Activated CD4-positive, CD25-positive, alpha-beta regulatory T cell treated with anti-CD3 and anti-CD28 coated beads, Interleukin-2, amount 50 U/mL, for 16 hours (primary cell): ENCODE results near the gene SPATA25.
"Not testable (repeated sequence)": the region's sequence is repeated elsewhere in the genome, so short reads cannot be mapped to it uniquely, and the experiment has no call there.

Experiments
- DNase-seq: peaks from one replicate; pipeline ENCODE4 v3.0.0-alpha.2; 2020; ENCODE audit warnings: low read depth, low spot score

The SPATA25 gene

DNA sequence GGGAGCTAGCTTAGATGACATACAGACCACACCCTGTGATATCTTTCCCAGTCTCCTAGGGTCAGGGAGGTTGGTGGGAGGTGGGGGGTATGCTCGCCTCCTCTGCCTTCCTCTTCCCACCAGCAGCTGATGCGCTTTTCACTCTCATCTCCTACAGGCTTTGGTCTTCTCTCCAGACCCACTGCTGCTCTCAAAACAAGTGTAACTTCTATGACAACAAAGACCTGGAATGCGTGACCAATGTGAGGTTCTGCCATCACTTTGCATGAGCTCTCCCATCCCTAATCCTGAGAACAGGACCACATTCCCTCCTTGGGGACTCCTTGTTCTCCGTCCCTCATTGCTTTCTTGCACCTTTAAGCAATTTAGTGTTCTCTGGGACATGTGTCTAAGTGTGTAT lies 6.4 kb upstream of the SPATA25 start:
- no peak for DNase-seq

DNA sequence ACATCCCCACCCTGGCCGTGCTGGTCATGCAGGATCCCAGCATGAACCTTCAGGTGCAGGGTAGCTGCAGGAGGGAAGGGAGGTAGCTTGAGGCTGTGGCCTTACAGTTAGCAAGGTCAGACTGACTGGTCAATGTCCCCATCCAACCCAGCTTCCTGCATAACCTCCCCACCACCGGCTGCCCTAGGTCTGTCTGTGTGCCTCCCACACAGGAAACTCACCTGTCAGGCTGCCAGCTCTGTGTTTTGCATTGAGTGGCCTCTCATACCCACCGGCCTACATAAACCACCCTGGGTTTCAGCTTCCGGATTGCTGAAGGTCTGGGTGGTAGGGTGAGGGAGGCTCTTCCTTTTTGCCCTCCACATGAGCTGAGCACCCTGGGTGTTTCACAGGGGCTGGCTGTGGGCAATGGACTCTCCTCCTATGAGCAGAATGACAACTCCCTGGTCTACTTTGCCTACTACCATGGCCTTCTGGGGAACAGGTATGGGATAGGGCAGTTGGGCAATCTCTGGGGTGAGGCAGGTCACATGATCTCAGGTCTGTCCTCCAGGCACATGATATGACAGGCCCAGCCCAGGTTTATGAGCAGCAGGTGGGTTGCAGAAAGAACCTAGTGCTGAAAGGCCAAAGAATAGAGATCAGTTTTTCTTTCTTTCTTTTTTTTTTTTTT lies 5.5 kb upstream of the SPATA25 start:
- no peak for DNase-seq

DNA sequence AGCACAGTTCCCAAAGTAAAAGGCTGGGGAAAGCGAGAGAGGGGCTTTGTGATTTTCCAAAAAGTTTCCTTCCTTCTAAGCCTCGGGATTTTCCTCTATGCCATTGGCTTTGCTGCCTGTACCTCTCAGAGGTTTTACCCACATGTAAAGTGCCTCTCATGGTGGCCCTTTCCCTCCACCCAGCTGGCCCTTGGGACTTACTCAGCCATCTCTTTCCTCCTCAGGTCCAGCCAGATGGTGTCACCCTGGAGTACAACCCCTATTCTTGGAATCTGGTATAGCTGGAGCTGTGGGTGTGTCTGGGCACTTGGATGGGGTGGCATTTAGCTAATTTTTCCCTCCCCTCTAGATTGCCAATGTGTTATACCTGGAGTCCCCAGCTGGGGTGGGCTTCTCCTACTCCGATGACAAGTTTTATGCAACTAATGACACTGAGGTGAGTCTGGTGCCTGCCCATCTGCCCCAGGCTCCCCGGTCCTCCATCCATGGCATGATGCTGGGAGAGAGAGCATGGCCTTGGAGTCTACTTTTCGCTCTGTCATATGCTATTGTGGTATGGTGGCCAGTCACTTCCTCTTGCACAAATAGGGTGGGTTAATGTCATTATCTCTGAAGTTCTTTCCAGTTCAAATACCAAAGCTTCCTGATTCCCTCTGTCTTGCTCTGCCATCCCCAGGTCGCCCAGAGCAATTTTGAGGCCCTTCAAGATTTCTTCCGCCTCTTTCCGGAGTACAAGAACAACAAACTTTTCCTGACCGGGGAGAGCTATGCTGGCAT lies 4.8 kb upstream of the SPATA25 start:
- no peak for DNase-seq

DNA sequence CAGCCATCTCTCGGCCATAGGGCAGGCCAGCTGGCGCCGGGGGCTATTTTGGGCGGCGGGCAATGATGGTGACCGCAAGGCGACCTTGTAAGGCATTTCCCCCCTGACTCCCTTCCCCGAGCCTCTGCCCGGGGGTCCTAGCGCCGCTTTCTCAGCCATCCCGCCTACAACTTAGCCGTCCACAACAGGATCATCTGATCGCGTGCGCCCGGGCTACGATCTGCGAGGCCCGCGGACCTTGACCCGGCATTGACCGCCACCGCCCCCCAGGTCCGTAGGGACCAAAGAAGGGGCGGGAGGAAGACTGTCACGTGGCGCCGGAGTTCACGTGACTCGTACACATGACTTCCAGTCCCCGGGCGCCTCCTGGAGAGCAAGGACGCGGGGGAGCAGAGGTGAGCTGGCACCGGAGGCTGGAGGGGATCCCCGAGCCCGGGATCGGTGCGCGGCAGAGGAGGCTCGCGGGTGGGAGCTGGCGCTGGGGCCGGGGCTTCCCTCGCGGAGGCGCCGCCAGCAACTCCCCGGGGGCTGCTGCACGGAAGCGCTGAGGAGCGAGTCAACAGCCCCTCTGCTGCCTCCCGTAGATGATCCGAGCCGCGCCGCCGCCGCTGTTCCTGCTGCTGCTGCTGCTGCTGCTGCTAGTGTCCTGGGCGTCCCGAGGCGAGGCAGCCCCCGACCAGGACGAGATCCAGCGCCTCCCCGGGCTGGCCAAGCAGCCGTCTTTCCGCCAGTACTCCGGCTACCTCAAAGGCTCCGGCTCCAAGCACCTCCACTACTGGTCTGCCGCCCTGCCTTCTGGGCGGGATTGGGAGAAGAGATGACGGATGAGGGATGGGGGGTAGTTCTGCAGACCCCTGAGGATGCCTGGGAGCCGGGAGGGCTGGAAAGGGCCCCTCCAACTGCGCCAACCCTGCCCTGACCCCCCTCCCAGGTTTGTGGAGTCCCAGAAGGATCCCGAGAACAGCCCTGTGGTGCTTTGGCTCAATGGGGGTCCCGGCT lies 3.9 kb upstream of the SPATA25 start, which contains the start of the genes CTSA and NEURL2:
CTSA (plus strand) TSS at position 351 of the 999 bp plus-strand sequence; CDS start at position 585, 234 bp downstream.
NEURL2 (minus strand) TSS at position 224 of the 999 bp plus-strand sequence; CDS start at position 7, 217 bp downstream.
- peak; percentile 65 for DNase-seq

DNA sequence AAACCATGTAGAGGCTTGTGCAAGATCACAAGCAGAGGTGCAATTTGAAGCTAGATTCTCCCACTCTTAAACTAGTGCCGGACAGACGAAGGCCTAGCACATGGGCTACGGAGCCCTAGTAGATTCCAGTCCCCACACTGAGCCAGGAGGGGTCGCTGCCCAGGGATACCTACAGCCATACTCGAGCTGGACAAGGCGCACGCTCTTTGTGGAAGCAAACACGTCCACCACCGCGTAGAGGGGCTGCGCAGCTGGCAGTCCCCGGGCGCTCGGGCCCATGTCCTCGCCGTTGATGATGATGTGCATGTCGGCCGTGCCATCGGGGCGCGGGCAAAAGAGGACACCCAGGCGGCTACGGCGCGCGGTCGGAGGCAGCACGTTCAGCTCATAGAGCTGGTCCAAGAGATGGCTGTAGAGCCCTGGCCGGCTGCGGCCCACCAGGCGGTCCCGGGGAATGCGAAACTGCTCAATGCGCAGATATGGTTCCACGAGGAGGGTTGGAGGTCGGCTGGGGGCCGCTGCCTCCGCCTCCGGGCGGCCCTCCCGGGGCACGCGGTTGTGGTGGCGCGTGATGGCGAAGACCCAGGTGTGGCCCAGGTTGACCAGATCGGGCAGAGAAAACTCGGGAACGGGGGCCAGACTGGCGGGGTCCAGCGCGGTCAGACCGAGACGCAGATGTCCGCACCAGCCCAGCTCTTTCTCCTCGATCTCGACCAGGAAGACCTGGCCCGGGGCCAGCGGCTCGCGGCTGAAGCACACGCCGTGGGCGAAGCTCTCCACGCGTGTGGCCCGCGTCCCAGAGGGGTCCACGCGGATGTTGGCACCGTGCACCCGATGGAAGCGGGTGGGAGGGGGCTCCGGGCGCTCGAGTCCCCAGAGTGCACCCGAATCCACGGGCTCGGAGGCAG lies 2.9 kb upstream of the SPATA25 start:
- no peak for DNase-seq

DNA sequence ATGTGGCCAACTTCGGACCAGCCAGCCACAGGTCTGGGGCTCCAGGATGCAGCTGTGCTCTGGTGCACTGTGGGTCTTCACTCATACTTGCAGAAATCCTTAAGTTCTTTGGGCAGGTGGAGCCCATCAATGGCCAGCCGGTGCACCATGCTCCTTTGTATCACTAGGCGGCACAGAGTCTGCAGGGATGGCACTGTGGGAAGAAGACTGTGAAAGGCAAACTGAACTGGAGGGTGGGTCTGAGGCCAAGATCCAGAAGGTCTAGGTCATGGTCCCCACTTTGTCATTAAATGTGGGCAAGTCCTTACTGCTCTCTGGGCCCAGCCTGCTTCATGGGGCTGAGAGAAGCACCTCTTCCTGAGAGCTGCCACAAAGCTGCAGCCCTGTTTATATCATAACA lies 1.3 kb upstream of the SPATA25 start:
- DNase-seq = no peak

DNA sequence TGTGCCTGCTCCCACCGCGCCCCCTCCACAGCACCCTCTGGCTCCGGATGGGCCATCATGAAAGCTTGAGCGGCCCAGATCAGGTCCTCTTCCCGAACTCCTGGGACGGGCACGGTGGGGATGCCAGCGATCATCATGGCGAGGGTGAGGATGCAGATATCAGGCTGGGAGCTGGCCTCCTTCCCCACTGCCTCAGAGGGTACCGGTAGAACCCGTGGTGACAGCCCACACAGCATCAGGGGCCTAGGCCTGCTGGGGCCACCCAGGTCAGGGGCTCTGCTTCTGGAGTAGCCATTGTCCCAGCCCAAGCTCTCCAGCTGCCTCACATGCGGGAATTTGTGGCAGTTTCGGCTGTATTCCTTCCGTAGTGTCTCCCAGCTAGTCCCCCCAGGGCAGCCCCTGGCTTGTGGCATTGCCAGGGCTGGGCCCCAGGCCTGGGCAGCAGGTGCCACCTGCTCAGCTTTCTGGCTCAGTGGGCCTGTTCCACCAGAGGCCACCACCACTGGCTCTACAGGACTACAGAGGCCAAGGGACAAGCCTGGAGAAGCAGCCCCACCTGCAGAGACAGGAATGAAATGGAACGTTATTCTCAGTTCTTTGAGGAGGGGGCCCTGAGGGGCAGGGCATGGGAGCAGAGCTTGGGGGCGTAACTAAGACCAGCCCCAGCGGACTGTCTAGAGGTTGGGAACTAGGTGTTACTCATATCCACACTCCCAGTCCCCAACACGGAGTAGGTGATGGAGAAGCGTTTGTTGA lies 654 bp downstream of the SPATA25 start:
- no peak for DNase-seq

DNA sequence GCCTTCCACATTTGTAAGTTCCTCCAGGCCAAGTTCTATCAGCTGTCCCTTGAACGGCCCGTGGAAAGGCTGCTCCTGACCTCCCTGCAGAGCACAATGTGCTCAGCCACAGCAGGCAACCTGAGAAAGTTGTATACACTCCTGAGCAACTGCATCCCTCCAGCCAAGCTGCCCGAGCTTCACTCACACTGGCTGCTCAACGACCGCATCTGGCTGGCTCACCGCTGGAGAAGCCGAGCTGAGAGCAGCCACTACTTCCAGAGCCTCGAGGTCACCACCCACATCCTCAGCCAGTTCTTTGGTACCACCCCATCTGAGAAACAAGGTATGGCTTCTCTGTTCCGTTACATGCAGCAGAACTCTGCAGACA lies 4.3 kb downstream of the SPATA25 start:
- DNase-seq = no peak

DNA sequence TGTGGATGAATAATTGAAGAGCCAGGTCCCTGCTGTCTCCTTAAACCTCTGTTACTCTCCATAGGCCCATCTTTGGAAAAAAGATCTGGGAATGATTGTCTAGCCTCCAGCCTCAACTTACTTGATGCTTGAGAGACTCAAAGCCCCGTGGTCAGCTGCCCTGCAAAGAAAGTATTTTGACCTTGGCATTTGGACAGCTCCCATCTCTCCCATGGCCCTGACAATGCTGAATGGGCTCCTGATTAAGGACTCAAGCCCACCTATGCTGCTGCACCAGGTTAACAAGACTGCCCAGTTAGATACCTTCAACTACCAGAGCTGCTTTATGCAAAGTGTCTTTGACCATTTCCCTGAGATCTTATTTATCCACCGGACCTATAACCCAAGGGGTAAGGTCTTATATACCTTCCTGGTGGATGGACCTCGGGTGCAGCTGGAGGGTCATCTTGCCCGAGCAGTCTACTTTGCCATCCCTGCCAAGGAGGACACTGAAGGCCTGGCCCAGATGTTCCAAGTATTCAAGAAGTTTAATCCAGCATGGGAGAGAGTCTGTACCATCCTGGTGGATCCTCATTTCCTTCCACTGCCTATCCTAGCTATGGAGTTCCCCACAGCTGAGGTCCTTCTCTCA lies 4.8 kb downstream of the SPATA25 start:
- no peak for DNase-seq

DNA sequence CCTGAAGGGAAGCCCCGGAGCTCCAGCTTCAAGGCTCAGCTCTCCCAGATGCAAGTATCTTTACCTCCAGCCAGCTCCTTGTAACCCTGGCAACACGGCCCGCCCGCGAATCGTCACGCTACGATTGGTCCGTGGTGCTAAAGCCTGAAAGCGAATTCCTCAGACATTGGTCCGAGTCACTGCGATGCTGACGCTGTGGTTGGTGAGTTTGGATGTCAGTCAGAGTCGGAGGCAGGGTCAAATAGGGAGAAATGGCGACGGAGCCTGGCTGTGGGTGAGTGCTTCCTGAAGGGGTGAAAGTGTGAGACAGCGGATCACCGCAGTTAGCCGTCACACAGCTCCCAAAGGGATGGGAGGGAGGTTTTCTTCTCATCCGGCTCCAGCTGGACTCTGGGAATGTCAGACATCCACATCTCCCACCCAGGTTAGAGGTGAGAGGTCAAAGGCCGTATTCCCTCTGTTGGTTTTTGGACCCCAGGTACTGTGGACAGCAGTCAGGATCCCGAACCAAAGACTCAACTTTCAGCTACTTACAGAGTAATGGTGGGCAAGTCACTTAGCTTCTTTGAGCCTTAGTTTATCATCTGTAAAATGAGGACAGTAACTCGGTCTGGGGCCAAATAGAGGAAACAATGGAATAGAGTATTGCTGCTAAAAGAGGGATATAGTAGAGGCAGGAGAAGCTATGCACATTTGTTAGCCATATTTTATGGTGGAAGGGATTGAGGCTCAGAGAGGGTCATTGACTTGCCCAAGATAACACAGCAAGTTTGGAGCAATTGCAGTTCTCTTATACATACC lies 6.2 kb downstream of the SPATA25 start, which contains the start of gene ZSWIM1:
ZSWIM1 (plus strand) TSS at position 240 of the 801 bp plus-strand sequence. CDS start 1,366 bp downstream, outside the sequence.
- peak; percentile 98 for DNase-seq

DNA sequence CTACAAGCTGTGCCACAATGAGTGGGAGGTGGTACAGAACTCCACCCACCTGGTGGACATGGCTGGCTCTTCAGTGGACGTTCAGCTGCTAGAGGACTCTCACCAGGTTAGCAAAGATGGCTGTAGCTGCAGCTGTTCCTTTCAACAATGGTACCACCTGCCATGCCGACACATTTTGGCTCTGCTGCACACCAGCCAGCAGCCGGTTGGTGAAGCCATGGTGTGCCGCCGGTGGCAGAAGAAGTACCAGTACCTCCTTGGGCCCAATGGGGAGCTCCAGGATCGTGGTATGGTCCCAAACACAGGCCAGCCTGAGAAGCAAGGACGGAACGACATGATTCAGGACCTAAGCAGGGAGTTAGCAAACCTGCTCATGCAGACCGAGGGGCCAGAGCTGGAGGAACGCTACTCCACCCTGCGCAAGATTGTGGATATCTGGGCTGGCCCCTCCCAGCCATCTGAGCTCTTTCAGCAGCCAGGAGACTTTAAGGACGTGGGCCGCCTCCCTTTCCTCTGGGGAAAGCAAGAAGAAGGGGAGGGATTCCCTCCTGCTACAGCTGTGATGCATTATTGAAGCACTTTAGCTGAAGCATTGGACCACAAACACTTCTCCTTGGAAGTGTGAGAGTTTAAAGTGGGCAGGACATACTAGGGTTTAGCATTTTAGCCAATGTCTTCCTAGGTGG lies 9.2 kb downstream of the SPATA25 start:
- DNase-seq = no peak

DNA sequence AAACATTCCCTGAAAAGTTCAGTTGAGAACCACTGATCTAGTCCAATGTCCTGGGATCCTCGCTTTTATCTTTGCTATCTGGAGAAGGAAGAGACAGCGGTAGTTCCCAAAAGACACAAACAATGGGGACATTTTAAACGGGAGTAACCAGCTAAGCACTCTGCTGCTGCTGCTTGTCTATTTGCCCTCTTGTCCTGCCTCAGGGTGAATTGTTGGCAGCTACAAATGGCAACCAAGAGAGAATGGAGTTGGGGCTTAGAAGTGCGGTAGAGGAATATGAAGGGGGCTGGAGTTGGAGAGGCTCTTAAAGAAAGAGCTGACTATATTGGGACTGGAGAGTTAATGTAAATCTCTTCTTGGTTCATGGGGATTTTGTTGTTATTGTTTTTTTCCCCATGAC lies 12.8 kb downstream of the SPATA25 start:
- no peak for DNase-seq

DNA sequence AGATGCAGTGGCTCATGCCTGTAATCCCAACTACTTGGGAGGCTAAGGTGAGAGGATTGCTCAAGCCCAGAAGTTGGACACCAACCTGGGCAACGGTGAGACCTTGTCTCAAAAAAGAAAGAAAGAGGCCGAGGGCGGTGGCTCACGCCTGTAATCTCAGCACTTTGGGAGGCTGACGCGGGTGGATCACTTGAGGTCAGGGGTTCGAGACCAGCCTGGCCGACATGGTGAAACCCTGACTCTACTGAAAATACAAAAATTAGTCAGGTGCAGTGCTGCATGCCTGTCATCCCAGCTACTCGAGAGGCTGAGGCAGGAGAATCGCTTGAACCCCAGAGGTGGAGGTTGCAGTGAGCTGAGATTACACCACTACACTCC lies 13.3 kb downstream of the SPATA25 start:
- DNase-seq = not testable (repeated sequence)

DNA sequence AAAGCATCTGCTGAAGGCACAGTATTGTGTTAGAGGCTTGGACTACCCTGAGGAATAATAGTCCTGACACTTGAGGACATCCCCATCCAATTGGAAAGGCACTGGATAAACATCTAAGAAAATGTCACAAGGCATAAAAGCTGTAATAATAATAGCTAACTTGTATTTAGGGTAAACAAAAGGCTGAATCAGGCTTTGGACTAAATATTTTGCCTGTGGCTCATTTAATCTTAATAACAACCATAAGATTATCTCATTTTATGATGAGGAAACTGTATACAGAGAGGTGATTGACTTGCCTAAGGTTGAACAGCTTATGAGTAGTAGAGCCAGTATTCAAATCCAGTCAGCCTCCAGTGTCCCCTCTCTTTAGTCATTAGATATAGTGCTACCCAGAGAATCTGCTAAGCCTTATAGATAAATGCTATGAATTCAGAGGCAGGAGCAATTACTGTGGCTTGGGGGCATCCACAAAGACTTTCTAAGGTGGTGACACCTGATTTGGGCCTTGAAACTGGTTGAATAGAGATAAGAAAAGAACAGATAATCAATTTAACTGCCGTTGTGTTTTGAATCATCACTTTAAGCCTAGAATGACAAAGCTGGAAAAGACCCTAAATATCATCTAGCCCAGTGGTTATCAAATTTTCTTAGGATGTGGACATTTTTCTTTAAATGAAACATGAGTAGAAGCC lies 13.9 kb downstream of the SPATA25 start:
- no peak for DNase-seq

DNA sequence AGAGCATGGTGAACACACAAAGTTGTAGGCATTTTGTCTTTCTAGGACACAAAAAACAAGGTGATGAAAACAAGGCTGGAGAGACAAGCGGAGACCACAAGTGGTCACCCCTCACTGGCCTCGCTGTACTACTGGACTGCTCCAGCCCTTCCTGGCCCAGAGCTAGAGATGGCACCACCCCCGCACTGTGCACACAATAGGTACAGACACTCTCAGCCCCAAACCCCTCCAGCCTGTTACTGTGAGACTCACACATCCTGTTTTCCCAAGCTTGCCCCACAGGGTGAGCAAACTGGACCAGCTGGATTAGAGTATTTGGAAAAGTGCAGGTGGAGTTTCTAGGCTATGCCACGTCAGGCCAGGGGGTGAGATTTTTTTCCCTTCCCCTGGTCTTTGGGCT lies 14.8 kb downstream of the SPATA25 start:
- no peak for DNase-seq

DNA sequence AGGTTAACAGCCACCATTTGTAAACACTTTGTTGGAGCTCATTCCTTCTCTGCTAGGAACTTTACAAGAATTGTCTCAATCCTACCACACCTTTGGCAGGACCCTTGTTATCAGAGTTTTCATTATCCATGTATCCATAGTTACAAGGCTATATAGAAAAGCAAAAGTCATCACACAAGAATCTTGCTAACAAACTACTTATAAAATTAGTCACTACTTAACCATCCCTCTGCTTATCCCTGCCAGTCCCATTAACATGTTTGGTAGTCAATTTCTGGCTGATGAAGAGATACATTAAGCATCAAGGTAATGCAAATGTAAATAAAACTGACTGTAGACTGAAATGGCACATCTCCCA lies 19.6 kb downstream of the SPATA25 start:
- no peak for DNase-seq

DNA sequence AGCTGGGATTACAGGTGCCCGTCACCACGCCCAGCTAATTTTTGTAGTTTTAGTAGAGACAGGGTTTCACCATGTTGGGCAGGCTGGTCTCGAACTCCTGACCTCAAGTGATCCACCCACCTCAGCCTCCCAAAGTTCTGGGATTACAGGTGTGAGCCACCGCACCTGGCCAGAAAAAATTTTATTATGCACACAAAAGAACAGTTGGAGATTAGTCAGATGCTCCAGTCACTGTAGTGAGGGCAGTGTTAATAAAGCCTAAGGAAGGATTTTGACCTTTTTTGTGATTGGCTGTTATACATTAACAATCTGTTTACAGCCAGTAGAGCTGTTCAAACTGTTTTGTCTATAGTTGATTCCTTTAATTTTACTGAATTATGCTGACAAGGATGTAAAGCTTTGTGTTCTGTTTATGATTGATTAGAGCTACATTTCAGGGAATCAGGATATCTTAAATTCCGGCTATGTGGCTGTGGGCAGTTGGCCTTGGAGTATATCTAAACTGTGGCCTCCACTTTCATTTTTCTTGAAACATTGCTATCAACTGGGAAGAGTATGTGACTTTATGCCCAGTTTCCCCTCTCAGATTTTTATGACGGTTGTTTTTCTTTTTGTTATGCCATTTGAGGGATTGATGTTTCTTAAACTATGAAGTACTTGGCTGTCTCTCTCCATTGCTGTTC lies 20.1 kb downstream of the SPATA25 start:
- no peak for DNase-seq
